NCI-H1105 (cell line): ENCODE results near the gene BOLA2B.
"Not testable (repeated sequence)": the region's sequence is repeated elsewhere in the genome, so short reads cannot be mapped to it uniquely, and the experiment has no call there.

Experiments
- DNase-seq: peaks from one replicate; lab custom pipeline; 2025; lab: John Stamatoyannopoulos, UW

The BOLA2B gene

DNA sequence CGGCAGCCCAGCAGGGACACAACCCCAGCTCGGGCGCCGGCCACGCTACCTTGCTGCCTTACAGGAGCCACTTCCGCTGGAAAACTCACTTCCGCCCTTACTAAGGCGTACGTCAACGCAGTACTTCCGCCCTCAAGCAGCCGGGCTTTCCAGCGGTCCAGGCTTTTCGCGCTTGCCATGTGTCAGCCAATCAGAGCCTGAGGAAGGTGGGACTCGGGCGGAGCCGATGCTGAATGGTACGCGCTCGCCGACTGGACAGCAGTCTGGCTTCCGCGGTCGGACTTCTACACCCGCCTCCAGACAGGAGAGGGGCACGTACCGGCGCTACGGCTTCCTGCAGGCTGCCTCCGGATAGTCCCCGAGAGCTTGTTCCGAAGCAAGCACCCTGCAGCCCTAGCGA is at the start of gene BOLA2B, which contains the start of gene SLX1A:
TSS of gene BOLA2B (minus strand) at position 52 of the 400 bp plus-strand sequence. CDS start 71 bp downstream, outside the sequence.
TSS of gene SLX1A (plus strand) at position 261 of the 400 bp plus-strand sequence. CDS start 210 bp downstream, outside the sequence.
- not testable (repeated sequence) for DNase-seq

DNA sequence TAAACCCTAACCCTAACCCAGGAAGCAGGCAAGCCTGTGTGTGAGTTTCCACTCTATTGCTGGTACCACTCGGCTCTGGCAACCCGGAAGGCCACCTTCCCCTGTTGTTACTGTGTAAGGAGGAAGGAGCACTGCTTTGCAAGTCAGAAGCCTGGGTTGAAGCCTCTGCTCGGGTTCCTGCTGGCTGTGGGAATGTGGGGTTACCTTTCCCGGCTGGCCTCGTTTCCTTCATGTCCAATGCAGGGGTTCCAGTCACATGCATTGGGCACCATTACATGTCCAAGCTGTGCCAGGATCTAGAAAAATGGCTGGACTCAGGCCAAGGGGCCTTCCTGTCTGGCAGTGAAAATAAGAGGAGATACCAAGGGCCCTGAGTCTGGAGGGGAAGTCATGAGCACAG is 23.6 kb upstream of the BOLA2B start:
- not testable (repeated sequence) for DNase-seq

DNA sequence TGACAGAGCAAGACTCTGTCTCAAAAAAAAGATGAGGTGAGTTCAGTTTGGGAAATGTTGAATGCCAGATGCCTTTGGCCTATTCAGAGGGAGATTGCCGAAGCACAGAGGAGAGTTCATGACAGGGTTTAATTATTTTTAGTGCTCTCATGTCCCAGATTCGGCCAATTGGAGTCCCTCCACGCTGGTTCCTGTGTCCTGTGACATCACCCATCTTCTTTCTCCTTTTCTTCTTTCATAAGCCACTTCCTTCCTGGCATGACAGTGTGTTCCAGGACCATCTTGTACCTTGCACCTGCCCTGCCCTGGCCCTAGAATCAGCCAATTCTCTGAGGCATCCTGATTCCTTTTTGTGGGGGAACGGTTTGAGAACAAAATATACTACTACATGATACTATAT is 17.9 kb upstream of the BOLA2B start:
- DNase-seq, result not testable (repeated sequence)

DNA sequence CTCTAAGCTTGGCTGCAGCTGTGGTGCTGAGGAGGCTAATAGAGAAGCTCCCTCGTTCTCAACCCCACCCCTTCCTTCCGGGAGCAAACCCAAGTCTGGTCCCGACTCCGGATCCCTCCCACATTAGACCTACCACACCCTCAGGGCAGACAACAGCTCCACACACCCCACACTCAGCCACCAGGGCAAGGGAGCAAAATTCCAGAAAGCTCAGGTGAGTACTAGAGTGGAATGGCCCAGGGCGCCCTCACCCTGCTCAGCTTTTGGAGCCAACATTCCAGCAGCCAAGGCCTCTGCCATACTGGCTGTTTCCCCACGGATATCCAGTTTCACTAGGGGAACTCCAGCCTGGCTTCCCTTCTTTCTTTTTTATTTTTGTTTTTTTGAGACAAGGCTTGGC is 15.6 kb upstream of the BOLA2B start:
- not testable (repeated sequence) for DNase-seq

DNA sequence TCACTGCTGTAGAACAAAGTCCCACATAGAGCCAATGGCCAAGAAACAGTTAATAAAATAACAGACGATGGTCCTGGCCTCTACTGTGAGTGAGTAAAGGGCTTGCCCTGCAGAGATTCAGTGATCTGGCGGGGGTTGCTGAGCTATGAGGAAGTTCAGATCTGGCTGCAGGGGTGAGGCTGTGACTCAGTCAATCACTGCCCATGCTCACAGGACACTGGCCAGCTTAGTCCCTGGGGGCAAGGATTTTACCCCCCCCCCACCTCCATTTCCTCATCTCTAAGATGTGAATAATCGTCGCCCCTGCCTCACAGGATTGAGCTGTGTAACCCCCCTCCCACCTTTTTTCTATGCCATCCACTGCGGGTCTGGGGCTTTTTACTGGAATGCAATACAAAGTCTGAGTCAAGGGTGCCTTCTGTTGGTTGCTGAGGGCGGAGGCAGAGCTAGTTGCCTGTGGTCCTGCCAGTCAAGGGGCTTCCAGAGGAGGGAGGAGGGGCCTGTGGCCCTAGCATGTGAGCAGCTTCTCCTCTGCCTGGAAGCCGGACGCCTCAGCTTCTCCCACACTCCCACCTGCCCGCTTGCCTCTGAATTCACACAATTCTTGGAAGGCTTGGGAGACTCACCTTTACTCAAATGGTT is 13.7 kb upstream of the BOLA2B start:
- not testable (repeated sequence) for DNase-seq

DNA sequence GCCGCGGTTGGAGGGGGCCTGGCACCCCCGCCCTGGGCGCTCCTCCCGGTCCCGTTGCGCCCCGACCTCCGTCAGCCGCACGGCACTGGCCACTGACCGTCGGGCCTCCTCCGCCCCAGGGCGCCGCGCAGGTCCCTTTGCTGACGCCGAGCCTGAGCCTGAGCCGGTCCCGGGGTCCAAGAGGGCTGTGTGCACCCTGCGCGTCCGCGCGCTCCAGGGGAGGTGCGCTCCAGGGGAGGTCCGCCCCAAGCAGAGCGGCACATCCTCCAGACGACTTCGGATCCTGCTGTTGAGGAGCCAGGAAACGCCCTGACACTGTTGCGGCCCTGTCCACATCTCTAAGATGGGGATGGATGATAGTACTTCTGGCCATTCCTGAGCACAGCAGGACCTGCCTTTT is 12.8 kb upstream of the BOLA2B start:
- not testable (repeated sequence) for DNase-seq

DNA sequence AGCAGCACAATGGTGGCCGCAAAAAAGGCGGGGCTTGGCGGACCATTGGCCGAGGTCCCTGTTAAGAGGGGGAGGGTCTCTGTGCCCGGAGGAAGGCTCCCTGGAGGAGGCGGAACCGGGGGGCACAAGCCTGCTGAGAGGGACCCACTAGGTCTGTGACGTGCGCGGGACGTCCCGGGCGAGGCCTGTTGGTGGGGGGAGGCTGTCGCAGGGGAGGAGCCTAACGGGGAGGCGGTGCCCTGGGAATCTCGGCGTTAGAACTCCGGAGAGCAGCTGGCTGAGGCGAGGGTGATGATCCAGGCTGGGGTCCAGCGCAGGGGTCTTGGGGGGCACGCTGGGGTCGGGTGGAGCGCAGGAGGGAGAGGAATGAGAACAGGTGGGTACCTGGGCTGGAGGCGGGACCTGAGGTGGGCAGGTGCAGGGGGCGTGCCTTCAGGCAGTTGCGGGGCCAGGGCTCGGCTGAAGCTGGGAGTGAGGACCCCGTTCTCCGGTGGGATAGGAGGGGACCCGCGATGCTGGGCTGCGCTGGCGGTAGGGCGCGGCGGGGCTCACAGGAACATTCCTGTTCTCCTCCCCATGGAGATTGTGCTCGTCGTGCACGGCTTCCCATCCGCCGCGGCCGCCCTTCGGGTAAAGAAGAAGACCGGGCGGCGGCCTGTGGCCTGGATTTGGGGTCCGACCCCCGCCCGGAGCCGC is 12.2 kb upstream of the BOLA2B start:
- DNase-seq, result not testable (repeated sequence)

DNA sequence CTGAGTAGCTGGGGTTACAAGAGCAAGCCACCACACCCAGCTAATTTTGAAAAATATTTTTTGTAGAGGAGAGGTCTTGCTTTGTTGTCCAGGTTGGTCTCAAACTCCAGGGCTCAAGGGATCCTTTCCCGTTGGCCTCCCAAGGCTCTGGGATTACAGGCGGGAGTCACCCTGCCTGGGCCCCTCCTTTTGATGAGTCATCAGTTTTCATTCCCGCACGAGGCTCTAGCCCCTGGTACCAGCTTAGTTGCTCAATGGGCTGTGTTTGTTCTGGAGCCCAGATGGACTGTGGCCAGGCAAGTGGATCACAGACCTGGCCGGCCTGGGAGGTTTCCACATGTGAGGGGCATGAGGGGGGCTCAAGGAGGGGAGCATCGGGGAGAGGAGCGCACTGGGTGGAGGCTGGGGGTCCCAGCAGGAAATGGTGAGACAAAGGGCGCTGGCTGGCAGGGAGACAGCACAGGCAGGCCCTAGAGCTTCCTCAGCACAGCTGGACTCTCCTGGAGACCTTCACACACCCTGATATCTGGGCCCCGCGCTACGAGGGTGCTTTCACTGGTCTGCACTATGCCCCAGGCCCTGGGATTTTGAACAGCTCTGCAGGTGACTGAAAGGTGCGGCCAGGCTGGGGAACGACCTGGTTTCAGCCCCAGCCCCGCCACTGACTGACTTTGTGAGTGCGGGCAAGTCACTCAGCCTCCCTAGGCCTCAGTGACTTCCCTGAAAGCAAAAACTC is 6.3 kb upstream of the BOLA2B start:
- not testable (repeated sequence) for DNase-seq

DNA sequence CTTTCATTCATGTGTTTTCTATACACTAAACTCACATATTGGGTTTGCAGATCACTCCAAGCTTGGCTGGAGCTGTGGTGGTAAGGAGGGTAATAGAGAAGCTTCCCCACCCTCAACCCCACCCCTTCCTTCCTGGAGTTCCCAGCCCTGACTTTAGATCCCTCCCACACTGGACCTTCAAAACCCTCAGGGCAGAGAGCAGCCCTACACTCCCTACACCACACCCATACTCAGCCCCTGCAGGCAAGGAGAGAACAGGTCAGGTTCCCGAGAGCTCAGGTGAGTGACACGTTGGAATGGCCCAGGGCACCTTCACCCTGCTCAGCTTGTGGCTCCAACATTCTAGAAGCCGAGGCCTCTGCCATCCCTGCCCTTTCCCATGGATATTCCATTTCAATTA is 5.6 kb upstream of the BOLA2B start, which contains the start of gene SULT1A3:
TSS of gene SULT1A3 (plus strand) at position 207 of the 400 bp plus-strand sequence. CDS start 1,474 bp downstream, outside the sequence.
- not testable (repeated sequence) for DNase-seq

DNA sequence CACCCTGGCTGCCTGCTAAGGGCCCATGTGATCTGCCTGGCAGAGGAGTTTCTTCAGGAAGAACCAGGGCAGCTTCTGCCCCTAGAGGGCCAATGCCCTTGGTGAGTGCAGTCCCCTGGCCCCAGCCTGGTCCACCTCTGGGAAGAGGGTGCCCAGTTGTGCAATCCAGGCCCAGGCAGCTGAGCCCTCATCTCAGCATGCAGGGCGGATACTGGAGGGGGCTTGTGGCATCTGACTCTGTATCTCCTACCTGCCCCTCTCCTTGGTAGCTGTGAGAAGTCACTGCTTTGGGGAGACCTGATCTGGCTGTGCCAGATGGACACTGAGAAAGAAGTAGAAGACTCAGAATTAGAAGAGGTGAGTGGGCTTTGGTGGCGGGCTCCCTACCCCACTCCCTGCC is 3.5 kb upstream of the BOLA2B start:
- not testable (repeated sequence) for DNase-seq

DNA sequence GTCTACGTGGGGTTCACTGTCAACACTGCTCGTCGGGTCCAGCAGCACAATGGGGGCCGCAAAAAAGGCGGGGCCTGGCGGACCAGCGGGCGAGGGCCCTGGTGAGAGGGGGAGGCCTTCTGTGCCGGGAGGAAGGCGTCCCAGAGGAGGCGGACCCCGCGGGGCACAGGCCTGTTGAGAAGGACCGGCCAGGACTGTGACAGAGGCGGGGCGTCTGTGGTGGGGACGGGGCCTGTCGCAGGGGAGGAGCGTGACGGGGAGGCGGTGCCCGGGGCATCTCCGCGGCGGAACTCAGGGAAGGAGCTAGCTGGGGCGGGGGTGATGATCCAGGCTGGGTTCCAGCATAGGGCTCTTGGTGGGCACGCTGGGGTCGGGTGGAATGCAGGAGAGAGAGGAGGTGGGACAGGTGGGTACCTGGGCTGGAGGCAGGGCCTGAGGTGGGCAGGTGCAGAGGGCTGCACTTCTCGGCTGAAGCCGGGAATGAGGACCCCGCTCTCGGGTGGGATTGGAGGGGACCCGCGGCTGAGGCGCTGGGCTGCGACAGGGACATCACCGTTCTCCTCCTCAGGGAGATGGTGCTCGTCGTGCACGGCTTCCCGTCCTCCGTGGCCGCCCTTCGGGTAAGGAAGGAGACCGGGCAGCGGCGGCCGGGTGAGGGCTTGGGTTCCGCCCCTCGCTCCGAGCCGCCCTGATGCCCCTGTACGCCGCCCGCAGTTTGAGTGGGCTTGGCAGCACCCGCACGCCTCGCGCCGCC is 883 bp upstream of the BOLA2B start:
- not testable (repeated sequence) for DNase-seq

DNA sequence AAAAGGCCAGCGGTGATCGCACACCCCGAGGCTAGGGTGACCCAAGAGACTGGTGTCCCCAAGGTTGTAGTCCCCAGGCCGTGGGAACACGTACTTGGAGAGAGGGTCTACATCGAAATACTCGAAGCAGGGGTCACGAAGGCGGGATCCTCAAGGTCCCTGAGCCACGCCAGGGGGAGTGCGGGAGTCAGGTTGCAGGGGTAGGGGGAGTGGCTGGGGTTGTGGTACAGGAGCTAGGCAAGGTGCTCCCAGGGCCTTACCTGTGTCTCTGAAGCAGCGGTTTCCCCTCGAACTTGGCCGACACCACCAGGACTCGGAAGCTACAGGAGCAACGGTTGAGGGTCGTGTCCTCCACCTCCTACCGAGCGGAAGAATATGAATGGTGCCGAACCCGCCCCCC is 368 bp downstream of the BOLA2B start:
- DNase-seq, result not testable (repeated sequence)

DNA sequence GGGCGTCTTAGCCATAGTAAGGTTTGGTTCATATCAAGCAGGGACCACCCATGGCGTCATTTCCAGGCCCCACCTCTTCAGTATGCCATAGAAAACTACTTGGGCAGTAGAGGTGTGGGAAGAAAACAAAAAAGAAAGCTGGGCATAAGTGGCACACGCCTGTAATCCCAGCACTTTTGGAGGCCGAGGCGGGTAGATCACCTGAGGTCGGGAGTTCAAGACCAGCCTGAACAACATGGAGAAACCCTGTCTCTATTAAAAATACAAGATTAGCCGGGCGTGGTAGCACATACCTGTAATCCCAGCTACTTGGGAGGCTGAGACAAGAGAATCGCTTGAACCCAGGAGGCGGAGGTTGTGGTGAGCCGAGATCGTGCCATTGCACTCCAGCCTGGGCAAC is 2.3 kb downstream of the BOLA2B start:
- not testable (repeated sequence) for DNase-seq

DNA sequence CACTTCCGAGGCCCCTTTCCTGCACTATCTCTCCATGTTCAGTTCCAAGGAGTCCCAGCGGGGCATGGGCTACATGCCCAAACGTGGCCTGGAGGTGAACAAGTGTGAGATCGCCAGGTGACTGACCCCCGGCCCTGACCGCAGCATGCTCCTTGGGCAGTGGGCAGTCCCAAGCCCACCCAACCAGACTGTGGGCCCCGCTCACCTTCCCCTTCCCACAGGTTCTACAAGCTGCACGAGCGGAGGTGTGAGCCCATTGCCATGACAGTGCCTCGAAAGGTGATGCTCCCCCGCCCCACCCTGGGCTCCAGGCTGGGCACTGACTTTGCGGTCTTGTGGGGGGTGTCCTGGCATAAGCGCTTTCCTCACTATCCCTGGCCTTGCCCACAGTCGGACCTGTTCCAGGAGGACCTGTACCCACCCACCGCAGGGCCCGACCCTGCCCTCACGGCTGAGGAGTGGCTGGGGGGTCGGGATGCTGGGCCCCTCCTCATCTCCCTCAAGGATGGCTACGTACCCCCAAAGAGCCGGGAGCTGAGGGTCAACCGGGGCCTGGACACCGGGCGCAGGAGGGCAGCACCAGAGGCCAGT is 5.4 kb downstream of the BOLA2B start:
- DNase-seq, result no peak

DNA sequence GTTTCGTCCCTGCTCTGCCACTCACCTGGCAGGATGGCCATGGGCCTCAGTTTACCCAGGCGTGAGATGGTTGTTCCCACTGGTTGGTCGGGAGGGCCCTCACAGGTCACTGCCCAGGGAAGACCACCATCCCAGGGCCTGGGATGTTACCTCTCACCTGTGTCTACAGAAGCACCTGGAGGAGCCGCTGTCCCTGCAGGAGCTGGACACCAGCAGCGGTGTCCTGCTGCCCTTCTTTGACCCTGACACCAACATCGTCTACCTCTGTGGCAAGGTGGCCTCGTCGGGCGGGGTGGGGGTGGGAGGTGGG is 6.0 kb downstream of the BOLA2B start:
- DNase-seq, result no peak

DNA sequence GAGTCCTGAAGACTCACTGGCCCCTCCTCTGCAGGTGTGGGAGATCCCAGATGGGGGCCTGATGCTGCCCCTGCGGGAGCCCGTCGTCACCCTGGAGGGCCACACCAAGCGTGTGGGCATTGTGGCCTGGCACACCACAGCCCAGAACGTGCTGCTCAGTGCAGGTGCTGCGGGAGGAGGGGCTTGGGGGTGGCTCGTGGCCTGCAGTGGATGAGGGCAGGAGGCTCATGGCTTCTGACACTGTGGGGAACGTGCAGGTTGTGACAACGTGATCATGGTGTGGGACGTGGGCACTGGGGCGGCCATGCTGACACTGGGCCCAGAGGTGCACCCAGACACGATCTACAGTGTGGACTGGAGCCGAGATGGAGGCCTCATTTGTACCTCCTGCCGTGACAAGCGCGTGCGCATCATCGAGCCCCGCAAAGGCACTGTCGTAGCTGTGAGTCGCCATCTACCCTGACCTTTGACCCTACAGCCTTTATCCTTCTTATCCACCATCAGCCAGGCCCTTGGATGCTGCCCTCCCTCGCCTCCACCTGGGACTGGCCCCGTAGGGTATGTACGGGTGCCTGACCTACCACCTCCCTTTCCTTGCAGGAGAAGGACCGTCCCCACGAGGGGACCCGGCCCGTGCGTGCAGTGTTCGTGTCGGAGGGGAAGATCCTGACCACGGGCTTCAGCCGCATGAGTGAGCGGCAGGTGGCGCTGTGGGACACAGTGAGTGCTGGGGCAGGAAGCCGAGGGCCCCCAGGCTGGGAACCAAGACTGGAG is 6.5 kb downstream of the BOLA2B start:
- no peak for DNase-seq

DNA sequence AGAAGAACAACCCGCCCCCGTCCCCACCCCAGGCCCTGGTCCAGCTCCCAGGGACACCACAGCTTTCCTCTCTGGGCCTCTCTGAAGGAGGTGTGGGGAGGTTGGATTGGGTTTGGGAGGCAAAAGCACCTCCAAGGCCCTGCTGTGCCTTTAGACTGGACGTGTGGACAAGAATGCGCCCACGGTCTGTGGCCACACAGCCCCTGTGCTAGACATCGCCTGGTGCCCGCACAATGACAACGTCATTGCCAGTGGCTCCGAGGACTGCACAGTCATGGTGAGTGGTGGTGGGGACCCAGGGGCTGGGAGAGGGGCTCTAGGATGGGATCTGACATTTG is 7.1 kb downstream of the BOLA2B start:
- no peak for DNase-seq

DNA sequence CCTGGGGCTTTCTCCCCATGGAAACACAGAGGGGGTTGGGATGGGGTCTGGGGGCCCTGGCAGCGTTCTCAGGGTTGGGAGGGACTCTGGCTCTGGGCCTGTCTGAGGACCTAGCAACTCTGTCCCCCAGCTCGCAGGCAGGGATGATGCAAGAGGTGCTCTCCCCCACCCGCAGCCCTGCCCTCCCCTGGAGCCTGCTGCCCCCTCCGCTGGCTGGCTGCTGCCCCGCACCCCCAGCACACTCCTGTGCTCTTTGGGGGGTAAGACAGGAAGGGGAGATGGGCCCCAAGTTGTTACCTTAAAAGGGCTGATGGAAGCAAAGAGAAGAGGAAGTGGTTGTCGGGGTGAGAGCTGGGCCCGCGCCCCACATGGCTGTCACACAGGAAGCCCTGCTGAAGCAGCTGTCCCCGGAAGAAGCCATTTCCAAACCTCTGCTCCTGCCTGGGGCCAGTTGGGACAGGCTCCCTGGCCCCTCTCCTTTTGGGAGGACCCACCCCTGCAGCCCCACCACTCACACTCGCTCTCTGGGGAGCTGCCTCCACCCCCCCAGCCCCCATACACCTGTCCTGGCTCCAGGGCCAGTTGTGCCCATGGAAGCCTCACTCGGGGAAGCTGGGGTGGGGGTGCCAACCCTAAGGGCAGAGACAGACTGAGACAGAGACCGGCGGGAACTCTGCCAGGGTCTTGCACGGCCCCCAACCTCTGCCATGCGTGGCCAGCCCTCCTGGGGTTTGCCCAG is 7.6 kb downstream of the BOLA2B start:
- DNase-seq, result no peak

DNA sequence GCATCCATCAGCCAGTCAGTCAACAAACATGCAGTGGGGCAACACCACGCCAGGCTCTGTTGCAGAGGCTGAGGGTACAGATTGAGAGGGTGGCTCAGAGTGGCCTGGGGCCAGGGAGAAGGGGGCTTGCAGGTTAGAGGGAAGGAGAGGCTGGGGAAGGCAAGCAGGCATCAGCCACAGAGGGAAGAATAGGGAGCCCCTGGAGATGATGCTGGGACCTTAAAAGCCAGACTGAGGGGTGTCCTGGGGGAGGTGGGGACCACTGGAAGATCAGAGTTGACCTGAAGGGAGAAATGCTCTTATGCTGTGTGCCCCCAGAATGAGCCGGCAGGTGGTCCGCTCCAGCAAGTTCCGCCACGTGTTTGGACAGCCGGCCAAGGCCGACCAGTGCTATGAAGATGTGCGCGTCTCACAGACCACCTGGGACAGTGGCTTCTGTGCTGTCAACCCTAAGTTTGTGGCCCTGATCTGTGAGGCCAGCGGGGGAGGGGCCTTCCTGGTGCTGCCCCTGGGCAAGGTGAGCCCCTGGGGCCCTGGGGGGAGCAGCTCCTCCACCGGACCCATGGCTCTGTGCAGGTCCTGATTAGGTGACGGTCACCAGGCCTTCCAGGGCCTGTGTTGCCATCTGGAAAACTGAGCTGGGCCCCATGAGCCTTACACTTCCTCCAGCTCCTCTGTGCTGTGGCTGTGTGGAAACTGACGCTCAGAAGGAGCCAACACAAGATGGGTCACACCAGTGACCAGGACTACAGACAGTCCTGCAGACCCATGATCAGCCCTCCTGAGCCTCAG is 8.4 kb downstream of the BOLA2B start:
- DNase-seq, result no peak
